DMS53 treated with DMSO at 0.1 percent for 48 hours (cell line): Measurements from ENCODE around the gene BRICD5.
A peak's percentile ranks its signal among the peaks of the same experiment; 100 is the strongest.

Source experiments
- DNase-seq: peaks from one replicate; lab custom pipeline; 2025; ENCODE audit not compliant: unreplicated experiment; lab: John Stamatoyannopoulos, UW

Gene BRICD5

DNA sequence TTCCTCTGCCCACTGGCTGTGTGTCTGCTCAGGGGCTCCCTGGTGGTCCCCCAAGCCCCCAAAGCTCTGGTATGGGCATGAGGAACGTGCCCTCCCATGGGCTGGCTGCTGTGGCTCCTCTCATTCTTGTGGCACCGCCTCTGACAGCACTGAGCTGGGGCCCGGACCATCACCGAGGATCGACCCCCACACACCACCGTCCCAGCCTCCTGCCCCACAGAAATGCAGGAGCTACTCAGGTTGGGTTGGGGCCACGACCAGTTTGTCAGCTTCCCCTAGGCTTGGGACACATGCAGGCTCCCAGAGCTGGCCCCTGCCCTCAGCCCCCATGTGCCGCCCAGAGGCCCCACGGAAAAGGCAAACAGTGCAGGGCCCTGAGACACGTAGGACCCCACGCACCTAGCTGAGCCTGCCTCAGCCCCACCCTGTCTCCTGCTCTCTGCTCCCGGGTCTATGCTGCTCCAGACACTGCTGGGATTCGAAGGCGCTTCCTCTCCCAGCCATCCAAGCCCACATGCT lies 11.0 kb downstream of the BRICD5 start:
- no peak for DNase-seq

DNA sequence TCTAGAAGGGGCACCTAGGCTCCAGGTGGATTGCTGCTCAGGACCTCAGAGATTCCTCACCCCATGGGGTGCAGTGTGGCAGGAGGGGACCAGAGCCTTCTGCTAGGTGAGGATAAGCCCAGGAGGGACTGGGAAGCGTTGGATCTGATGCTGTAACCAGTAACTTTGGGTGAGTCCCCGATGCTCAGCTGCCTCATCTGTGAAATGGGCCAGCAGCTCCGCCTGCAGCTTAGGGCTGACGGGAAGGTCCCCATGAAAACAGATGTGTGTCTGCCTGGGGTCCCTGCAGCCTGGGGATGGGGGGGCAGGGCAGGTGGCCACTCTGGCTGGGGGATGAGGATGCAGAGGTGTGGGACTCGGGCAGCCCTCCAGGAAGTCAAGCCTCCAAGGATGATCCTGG lies 11.6 kb downstream of the BRICD5 start:
- DNase-seq: no peak

DNA sequence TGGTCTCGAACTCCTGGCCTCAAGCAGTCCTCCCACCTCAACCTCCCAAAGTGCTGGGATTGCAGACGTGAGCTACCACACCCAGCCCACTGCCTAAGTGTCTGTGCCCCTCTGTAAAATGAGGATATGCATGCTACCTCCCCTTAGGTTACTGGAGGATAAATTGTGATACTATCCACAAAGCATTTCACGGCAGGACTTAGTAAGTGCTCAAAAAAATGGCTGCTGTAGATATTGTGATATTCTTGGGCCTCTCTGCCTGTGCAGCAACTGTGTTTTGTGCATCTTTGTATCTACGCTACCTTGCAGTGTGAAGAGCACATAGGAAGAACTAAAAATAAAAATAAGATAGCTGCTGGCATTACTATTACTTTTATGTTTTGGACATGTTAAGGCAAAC lies 12.4 kb downstream of the BRICD5 start:
- DNase-seq: no peak

DNA sequence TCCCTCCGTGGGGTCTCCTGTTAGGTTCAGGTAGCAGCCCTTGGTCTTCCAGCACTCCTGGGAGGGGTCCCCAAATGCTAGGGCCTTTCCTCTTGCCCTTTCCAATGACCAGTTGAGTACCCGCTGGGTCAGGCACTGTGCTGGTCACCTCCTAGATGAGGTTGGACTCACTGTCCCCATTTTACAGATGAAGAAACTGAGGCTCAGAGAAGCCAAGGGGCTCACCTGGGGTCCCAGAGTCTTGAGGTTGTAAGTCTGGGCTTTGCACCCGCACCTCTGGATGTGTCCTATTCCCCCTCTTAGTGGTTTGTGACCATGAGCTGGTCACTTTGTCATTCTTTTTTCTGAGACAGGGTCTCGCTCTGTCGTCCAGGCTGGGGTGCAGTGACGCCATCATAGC lies 12.9 kb downstream of the BRICD5 start:
- no peak for DNase-seq

DNA sequence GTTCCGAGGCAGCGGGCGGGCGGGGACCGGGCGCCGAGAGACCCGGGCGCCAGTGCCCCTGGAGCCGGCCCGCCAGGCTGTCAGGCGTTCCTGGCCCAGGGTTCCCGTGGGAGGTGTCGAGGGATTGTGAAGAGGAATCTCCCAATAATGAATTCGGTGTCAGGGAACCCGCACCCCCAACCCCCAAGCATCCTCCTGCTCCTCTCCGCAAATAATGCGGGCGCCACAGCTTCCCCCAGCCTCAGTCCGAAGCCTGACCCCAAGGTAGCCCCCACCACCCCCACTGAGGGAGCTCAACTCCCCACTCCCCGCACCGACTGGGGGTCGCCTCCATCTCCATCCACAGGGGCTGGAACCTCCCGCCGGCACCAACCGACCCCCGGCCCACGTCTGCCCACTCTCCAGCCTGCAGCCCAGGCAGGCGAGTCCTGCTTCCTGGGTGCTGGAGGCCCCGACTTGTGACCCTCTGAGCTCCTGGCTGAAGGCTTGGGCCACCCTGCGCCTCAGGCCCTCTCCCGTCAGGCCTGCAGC lies 13.6 kb downstream of the BRICD5 start:
- DNase-seq: no peak

DNA sequence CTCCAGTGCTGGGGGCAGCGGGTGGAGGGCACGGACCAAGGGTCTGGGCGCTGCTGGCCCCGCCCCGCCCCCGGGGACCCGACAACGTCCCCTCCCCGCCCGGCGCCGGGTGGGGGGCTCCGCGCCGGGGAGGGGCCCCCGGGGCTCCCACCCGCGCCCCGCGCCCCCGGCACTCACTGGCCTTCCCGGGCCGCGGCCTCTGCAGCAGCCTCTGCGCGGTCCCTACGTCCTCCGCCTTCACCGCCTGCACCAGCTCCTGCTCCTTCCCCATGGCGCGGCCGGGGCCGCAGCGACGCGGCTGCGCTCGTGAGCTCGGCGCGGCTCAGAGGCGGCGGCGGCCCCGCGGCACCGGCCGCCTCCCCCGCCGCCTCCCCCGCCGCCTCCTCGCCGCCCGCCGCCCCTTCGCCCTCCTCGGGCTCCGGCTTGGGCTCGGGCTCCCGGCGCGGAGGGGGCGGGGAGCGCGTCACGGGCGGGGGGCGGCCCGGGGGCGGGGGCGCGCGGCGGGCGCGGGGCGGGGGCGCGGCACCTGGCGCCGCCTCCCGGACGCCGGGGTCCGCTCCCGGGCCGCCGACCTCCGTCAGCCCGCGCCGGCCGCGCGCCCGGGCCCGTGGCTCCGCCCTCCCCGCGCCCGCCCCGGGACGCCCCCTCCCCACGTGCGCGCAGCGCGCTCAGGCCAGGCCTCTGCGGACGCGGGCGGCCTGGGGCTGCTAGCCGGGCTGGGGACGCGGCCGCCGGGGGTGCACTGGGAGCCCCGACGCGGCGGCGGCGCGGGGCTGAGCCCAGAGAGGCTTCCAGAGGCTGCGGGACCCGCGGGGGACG lies 14.3 kb downstream of the BRICD5 start, which contains the start of gene CASKIN1:
TSS of gene CASKIN1 (minus strand) at position 444 of the 819 bp plus-strand sequence. CDS start at position 271, 173 bp downstream.
- no peak for DNase-seq

DNA sequence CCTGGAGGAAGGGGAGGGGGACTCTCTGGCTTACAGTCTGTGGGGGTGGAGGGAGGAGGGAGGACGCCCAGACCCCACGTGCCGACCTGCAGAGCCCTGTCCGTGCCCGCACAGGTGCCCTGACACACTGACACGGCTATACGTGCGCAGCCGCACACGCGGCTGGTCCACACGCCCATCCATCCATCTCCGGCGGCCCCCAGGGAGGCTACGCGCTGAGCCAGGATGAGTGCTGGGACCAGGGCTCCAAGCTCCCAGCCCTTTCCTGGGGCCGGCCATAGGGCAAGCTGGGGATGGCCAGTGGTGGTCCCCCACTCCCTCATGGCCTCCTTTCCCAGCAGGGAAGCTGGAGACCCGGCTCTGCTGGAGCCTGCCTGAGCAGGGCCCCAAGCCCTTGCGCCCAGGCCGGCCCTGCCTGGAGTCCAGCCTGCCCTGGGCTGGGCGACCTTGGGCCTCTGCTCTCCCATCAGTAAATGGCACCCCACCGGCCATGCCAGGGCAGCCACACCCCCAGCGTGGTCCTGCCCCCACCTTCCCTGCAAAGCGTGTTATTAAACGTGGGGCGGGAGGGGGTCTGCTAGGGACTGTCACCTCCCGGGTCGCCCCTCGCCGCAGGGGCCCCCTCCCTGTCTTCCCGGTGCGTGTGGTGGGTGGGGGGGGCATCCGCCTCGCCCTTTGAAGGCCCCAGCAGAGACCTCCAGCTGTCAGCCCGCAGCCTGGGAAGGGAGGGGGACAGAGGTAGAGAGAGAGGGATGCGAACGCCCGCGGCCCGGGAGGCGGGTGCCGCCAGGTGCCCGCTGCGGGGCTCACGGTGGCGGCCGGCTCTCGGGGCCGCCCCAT lies 15.1 kb downstream of the BRICD5 start:
- no peak for DNase-seq

DNA sequence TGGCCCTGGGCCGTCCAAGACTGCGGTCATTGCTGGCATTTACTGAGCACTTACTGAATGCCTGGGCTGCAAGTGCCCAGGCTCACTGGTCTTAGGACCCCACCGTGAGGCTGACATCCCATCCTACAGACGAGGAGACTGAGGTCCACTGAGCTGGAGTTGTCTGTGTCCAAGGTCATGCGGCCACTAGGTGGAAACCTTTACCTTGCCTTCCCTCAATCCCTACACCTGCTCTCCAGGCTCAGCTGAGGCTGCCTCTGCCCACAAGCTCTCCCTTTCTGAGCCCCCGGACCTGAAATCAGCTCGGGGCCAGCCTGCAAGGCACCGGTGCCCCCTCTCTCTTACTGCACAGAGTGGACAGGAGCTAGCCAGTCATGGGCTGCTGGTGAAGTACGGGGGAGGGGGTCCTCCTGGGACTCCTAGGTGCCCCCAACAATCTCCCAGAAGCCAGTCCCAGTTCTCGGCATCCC lies 15.8 kb downstream of the BRICD5 start:
- peak; percentile 47 for DNase-seq

DNA sequence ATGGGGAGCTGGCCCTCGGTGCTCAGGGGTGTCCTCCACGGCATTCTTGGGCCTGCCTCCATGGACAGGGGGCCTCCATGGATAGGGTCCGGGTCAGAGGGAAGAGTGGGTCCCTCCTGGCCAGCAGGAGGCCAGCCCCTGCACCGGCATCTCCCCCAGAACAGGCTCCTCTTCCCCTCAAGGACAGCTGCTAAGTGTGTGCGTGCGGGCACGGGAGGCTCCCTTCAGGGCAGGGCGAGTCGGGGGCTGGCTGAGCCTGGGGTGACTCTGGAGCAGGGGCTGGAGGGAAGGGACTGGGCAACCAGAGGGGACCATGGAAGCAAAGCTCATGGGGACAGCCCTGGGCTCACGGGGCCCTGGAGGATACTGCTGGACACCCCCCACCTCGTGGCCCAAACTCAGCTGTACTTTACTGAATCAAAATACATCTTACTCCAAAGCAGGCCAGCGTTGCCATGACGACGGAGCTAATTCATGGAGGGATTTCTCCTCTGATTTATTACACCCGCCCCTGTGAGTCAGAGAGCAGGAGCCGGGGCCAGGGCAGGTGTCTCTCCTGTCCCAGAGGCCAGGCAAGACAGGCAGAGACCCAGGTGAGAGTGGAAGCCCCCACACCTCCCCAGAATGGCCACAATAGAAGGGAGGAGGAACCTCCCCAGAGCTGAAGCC lies 16.4 kb downstream of the BRICD5 start:
- DNase-seq: no peak

DNA sequence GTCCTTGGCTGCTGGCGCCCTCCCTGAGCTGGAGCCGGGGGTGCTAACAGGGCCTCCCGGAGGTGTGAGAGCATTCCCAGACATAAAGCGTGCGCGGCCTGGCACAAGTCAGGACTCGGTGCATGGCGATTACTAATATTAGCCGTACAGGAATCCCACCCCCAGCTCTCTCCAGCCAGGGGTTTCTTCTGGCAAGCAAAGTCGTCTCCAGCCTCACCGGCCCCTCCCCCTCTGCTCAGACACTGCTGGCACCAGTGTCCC lies 19.3 kb downstream of the BRICD5 start:
- no peak for DNase-seq

DNA sequence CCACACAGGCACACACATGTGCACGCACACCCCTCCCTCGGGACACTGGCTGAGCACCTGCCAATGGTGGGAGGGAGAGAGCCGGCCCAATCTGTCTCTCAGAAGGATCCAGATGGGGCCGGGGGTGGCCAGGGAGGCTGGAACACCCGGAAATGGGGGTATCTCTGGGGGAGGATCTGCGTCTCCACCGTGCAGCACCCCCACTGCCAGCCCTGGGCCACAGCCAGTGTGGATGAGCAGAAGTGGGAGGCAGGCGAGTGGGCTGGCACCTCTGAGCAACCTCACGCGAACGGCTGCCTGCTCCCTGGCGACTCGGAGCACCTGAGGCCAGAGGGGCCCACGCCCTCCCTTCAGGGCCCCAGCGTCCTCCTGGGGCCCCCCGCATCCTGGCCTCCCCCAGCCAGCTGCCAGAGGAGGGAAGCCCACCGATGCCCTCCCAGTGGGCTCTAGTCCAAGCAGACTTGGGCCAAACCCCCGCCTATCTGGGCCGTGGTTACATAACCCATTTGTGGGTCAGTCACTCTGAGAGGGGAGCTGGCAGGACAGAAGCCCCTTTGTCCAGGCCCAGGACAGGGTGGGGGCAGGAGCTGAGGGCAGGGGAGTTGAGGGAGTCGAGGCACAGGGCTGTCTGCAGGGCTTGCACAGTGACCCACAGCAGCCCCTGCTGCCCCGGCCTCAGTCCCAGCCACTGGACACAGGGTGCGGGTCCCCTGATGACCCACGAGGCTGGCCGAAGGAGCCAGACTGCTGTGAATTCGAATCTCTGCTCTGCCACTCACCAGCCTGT lies 19.8 kb downstream of the BRICD5 start:
- no peak for DNase-seq

DNA sequence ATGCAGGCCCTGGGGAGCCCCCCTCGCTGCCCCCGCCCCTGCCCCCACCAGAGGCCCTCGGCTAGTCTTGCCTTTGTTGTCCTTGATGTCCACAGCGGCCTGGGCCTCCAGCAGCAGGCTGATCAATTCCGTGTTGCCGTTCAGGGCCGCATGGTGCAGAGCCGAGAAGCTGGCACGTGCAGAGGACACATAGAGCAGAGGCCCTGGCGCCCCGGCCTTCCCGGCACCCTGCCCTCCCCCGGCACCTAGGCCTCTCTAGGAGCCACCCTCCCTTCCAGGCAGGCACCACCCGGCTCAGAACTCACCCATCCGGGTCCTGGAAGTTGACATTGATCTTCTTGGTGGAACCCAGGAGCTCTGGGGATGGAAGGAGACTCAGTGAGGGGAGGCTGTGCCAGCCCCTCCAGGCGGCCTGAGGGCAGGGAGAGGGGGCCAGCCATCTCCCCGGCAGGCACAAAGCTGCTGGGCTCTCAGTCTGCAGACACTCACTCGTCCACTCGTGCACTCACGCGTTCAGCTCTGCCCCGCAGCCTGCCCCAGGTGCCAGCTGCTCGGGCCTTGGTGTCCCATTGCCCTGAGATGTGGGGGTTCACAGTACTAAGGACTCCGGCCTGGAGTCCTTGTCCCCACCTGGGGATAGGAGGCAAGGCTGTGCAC lies 20.5 kb downstream of the BRICD5 start:
- no peak for DNase-seq

DNA sequence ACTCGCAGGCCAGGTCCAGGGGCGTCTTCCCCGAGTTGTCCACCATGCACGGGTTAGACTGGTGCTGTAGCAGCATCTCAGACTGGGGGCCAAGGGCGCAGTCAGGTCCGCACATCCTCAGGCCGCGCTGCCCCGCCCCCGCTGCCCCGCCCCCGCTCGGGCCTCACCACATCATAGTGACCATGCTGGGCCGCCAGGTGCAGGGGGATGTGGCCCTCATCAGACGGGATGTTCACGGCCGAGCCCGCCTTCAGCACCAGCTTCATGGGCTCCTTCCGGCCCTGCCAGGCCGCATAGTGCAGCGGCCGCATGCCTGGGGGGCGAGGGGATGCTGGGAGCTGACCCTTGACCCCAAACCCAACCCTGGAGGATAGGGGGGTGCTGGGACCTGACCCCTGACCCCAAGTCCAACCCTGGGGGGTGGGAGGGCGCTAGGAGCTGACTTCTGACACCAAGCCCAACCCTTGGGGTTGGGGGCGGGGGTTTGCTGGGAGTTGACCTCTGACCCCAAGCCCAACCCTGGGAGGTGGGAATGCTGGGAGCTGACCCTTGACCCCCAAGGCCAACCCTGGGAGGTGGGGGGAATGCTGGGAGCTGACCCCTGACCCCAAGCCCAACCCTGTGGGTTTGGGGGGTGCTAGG lies 21.3 kb downstream of the BRICD5 start:
- DNase-seq: no peak

DNA sequence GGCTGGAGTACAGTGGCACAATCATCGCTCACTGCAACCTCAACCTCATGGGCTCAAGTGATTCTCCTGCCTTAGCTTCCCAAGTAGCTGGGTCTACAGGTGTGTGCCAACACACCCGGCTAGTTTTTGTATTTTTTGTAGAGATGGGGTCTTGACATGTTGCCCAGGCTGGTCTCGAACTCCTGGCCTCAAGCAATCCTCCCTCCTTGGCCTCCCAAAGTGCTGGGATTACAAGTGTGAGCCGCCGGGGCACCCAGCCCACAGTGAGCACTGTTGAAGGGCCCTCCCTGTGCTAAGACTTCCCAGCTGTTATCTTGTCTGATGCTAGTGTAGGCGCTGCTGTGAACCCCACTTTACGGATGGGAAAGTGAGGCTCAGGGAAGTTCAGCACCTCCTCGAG lies 22.3 kb downstream of the BRICD5 start:
- no peak for DNase-seq

DNA sequence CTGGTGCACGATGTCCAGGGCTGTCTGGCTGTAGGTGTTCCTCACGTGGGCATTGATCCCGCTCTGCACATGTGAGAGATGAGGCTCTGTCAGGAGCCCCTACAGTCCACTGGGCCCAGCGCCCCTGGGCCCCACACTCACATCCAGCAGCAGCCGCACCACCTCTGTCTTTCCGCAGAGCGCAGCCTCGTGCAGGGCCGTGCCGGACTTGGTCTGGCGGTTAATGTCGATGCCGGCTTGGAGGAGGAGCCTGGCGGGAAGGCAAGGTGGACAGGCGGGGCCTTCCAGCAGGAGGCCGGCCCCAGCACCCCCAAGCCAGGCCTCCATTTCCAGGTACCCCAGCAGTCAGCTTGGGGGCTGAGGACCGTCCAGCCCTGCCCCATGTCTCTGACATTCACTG lies 23.5 kb downstream of the BRICD5 start:
- DNase-seq: no peak

DNA sequence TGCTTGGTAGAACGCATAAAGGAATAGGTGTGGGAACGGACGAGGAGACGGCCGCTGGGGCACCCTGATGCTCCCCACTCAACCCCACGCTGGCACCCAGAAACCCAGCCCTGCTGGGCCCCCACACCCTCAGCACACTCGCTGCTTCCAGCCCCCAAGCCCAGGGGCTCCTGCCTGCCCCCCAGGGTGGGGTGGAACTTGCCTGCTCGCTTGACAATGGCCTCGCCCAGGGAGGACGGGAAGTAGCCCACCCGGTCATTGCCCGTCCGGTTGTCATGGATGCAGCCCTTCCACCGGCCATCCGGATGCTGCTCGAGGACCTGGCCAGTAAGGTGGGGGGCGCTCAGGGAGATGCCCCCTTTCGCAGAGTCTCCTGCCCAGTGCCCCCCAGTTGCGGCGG lies 24.2 kb downstream of the BRICD5 start:
- DNase-seq: no peak

DNA sequence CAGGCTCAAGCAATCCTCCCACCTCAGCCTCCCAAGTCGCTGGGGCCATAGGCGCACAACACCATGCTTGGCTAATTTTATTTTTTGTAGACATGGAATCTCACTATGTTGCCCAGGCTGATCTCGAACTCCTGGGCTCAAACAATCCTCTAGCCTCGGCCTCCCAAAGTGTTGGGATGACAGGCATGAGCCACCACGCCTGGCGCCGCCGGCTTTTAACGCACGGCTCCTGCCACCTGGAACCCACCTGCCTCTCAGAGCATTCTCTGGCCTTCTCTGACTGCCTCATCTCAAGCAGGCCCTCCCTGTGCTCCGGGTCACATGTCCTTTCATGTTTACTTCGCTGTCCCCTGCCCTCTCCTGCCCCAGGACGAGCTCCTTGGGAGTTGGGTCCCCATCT lies 24.6 kb downstream of the BRICD5 start:
- DNase-seq: no peak

DNA sequence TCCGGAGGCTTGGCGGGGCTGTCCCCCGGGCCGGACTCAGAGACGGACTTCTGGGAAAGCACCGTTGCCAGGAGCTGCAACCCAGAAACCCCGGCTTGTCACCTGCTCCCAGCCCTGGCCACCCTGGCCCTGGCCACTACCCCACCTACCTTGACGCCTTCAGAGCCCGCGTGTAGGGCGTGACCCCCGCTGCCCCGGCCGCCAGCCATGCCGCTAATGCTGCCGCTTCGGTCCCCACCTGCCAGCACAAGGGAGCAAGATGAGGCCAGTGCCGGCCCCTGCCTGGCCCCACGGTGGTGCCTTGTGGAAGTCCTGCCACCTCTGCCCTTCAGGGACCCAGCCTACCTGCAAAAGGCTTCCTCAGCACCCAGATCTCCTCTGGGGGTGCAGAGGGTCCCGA lies 25.7 kb downstream of the BRICD5 start:
- DNase-seq: no peak

DNA sequence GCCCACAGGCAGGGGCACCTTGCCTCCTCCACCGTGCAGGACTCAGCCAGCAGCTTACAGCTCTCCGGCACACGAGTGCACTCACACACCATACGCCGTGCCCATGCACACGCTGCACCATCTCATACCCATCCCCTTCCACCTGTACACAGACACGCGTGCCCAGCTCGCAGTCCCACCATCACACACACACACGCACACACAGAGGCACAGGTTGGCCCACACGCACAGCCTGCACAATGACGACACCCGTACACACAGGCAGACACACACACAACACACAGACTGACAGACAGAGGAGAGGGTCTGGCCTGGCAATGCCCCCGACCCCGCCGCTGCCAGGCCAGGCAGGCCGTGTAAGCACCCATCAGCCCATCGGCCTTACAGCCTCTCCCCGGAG lies 26.3 kb downstream of the BRICD5 start:
- no peak for DNase-seq

DNA sequence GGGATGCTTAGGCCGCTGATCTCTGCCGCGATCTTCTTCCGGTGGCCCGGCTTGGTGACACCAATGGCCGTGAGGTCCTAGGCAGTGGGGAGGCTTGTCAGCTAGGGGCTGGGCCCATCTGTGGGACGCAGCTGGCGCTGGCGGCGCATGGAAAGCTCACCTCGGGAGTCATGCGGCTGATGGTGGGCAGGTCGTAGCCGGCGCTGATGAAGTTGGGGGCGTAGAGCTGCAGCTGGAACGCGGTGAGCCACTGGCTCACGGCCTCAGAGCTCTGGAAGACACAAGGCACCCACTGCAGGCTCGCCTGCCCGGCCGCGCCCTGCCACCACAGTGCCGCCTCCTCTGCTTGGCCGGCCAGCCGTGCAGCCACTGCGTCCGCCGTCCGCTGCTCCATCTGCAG lies 27.0 kb downstream of the BRICD5 start:
- DNase-seq: no peak
